HL-60 (cell line): ENCODE results near the gene TAF4.

Source experiments
- DNase-seq, 2 experiments: peaks; one replicate each; pipeline ENCODE4 v3.0.0-alpha.2; 2010 to 2020; ENCODE audit warnings: low read depth in 1 of 2, low spot score in 1 of 2
- H3K27ac ChIP-seq: fragments of 250-450 bp; sonication (Bioruptor Pico); replicated peaks from 2 replicates; pipeline ENCODE4 v1.5.1; 2020; ENCODE audit warnings: mild to moderate bottlenecking, moderate library complexity
- H3K27me3 ChIP-seq: fragments of 250-450 bp; sonication (Bioruptor Pico); 2 replicates; pipeline ENCODE4 v1.5.1; 2021; ENCODE audit warnings: mild to moderate bottlenecking, moderate library complexity; ENCODE audit not compliant: insufficient read depth, poor library complexity, severe bottlenecking
- H3K4me3 ChIP-seq: replicated peaks from 2 replicates; pipeline ENCODE4 v1.5.1; 2011; ENCODE audit warnings: mild to moderate bottlenecking, control low read depth, low read length; ENCODE audit not compliant: insufficient read depth
- GABPA ChIP-seq: IDR thresholded peaks from 2 replicates; pipeline ENCODE4 v1.6.1; 2012; ENCODE audit warnings: low read depth
- POLR2AphosphoS5 ChIP-seq: IDR thresholded peaks from 2 replicates; pipeline ENCODE4 v1.6.1; 2012; ENCODE audit warnings: low read depth
- SPI1 ChIP-seq: IDR thresholded peaks from 2 replicates; pipeline ENCODE4 v1.6.1; 2012; ENCODE audit warnings: low read depth, mild to moderate bottlenecking, borderline replicate concordance
- TF ChIP-seq, protein P1 (sequence below): IDR thresholded peaks from 2 replicates; pipeline ENCODE4 v1.6.1; 2012; ENCODE audit warnings: low read depth; ENCODE audit not compliant: insufficient replicate concordance
- TF ChIP-seq, protein P2 (sequence below): IDR thresholded peaks from one replicate; pipeline ENCODE4 v1.5.1; 2011; ENCODE audit warnings: low read length, control low read depth, inconsistent platforms; ENCODE audit not compliant: insufficient read depth

TAF4 gene

DNA sequence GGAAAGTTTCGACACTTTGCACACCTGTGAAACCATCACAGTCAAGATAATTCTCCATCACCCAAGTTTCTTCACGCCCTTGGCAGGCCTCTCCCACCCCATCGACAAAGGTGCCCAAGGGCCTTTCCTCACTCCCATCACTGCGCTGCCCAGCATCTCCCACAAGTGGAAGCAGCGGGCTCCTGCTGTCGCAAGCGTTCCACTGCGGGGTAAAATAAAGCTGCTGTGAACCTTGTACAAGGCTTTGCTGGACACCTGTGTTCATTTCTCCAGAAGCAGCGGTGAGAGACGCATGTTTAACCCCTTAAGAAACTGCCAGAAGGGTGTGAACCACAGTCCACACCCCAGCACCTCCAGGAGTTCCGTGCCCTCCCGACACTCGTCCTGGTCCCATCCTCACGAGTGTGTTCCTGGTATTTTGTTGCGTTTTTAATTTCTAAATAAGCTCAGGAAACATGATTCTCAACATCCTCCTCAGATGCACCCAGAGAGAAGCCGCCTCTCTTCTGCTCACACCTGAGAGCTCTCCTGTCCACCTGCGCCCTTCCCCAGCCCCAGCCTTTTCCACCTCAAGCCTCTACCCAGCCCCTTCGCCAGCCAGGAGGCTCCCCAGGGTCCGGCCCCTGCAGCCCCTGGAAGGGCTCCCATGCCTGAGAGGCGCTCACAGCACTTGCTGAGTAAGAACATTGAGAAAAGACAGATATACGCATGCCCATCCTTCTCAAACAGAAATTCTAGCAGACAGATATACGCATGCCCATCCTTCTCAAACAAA lies 97.5 kb downstream of the TAF4 start:
- Histone ChIP-seq H3K4me3 (no peak overlapping the region), H3K27me3 (peaks cover 16% of the 10 kb centered on the region), H3K27ac (no peak overlapping the region)
- DNase-seq, result no peak
- TF ChIP-seq POLR2AphosphoS5, result no peak
- TF ChIP-seq GABPA, result no peak
- TF ChIP-seq, protein P1, sequence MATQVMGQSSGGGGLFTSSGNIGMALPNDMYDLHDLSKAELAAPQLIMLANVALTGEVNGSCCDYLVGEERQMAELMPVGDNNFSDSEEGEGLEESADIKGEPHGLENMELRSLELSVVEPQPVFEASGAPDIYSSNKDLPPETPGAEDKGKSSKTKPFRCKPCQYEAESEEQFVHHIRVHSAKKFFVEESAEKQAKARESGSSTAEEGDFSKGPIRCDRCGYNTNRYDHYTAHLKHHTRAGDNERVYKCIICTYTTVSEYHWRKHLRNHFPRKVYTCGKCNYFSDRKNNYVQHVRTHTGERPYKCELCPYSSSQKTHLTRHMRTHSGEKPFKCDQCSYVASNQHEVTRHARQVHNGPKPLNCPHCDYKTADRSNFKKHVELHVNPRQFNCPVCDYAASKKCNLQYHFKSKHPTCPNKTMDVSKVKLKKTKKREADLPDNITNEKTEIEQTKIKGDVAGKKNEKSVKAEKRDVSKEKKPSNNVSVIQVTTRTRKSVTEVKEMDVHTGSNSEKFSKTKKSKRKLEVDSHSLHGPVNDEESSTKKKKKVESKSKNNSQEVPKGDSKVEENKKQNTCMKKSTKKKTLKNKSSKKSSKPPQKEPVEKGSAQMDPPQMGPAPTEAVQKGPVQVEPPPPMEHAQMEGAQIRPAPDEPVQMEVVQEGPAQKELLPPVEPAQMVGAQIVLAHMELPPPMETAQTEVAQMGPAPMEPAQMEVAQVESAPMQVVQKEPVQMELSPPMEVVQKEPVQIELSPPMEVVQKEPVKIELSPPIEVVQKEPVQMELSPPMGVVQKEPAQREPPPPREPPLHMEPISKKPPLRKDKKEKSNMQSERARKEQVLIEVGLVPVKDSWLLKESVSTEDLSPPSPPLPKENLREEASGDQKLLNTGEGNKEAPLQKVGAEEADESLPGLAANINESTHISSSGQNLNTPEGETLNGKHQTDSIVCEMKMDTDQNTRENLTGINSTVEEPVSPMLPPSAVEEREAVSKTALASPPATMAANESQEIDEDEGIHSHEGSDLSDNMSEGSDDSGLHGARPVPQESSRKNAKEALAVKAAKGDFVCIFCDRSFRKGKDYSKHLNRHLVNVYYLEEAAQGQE, result no peak
- TF ChIP-seq, protein P2, sequence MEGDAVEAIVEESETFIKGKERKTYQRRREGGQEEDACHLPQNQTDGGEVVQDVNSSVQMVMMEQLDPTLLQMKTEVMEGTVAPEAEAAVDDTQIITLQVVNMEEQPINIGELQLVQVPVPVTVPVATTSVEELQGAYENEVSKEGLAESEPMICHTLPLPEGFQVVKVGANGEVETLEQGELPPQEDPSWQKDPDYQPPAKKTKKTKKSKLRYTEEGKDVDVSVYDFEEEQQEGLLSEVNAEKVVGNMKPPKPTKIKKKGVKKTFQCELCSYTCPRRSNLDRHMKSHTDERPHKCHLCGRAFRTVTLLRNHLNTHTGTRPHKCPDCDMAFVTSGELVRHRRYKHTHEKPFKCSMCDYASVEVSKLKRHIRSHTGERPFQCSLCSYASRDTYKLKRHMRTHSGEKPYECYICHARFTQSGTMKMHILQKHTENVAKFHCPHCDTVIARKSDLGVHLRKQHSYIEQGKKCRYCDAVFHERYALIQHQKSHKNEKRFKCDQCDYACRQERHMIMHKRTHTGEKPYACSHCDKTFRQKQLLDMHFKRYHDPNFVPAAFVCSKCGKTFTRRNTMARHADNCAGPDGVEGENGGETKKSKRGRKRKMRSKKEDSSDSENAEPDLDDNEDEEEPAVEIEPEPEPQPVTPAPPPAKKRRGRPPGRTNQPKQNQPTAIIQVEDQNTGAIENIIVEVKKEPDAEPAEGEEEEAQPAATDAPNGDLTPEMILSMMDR, result no peak
- TF ChIP-seq SPI1, result no peak

DNA sequence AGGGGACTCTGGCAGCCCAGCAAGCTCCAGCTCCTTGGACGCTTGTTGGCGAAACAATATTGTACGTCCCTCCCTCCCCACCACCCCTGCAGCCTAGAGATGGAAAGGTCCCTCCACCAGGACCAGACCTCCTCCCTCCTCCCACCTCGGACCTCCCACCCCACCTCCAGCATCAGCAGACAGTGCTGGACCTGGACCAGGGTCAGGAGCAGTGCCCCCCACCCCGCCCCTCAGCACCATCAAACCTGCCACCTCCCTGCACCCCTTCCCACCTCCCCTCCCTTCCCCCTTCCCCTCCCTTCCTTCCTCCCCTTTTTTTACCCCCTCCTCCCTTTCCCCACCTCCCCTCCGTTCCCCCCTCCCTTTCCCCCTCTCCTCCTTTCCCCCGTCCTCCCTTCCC lies 98.4 kb downstream of the TAF4 start:
- TF ChIP-seq SPI1 (no peak), POLR2AphosphoS5 (no peak)
- TF ChIP-seq, protein P2, result no peak
- TF ChIP-seq, protein P1, result no peak
- H3K4me3 ChIP-seq, result no peak overlapping the region
- H3K27me3 ChIP-seq, result peaks cover 16% of the 10 kb centered on the region
- DNase-seq, result no peak
- H3K27ac ChIP-seq, result no peak overlapping the region

DNA sequence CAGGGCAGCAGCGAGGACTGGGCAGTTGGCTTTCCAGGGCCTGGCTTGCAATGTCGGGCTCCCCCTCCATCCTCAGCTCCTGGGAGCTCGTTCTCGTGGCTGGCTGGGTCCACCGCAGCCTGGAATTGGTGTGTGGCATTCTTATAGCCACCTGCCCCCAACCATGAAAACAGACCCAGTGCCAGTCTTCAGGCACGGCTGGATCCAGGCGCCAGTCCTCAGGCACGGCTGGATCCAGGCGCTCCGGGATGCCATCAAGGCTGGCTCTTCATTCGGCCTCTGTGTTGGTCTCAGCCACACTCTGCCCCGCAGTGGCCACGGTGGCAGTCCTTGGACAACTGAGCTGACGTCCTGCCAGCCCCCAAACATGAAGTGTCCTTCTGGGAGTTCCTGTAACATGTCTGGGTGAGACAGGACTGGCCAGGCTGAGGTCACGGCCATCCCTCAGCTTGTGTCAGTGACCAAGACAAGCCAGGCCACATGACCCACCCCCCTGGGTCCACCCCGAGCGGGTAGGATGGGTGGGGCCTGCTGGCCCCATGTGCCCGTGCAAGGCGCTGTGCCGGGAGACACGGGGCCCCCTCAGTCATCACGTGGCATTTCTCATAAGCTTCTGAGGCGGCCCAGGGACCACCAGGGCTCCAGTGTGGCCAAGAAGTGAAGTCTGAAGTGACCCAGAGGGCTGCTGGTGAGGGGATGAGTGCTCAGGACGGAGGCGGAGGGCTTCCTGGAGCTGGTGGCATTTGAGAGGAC lies 99.0 kb downstream of the TAF4 start:
- H3K27ac ChIP-seq, result no peak overlapping the region
- H3K4me3 ChIP-seq, result no peak overlapping the region
- TF ChIP-seq, protein P1, result no peak
- TF ChIP-seq POLR2AphosphoS5, result no peak
- no peak for TF ChIP-seq SPI1
- TF ChIP-seq GABPA, result no peak
- TF ChIP-seq, protein P2, result no peak

More for the DNA sequence above, 99.0 kb downstream of the TAF4 start:
- peaks cover 16% of the 10 kb centered on the region for H3K27me3 ChIP-seq
- no peak for DNase-seq
